GM18505 (cell line): Measurements from ENCODE around the gene VAV2.

Experiments
- ATAC-seq: cut with Tn5 transposase; IDR thresholded peaks from one replicate; pipeline ENCODE4 v1.9.1; 2021; ENCODE audit not compliant: unreplicated experiment
- POLR2A ChIP-seq: IDR thresholded peaks from 4 replicates; pipeline ENCODE4 v1.6.1; 2011; ENCODE audit warnings: borderline replicate concordance; ENCODE audit not compliant: insufficient read depth, insufficient read length; ENCODE audit errors: extremely low read depth

Gene VAV2

DNA sequence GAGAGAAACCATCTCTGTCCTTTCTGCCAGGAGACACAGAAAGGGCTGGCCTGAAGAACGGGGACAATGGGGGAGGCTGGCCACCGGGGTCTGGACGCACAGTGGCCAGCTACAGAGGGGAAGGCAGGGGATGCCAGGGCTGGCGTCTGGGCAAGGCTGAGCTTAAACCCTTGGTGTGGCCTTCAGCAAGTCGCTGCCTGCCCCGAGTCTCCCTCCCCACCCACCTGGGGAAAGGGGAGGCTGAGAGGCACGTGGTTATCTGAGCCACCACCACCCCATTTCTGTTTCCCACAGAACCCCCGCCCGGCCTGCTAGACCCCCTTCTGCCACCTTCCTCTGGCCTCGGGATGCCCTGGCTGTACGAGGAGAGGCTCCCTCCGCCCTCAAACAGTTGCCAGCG is 115.3 kb downstream of the VAV2 start:
- no peak for TF ChIP-seq POLR2A
- ATAC-seq: no peak

DNA sequence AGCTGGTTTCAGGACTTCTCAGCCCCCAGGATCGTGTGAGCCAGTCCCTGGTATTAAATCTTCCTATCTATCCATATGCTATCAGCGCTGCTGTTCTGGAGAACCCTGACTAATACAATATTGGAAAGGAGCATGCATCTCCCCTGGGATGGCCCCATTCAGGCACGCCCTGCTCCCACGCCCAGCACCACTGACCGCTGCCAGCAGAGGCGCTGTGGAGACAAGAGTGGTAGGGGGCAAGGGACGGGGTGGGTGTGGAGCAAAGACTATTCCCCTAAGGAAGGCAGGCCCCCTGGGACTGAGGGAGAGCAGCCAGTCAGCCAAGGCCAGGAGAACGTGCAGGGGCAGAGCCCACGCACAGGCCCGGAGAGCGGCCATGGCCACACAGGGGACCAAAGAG is 116.0 kb downstream of the VAV2 start:
- no peak for TF ChIP-seq POLR2A
- no peak for ATAC-seq

DNA sequence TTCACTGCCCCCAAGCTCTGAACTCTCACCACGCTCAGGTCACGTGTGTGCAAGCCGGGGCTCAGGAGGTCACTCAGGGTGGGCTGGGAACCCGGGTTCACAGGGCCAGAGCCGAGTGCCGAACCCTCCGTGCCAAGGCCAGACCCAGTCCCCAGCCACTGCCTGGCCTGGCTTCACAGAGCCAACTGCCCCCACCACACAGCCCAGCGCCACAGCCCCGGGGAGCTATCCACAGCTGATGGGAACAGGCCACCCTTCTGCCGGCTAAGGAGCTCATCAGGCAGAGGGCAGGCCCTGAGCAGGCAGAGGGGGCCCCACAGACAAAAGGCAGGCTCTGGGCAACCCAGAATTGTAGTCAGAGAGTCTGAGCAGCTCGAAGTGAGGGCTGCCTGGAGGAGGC is 117.0 kb downstream of the VAV2 start:
- no peak for ATAC-seq
- no peak for TF ChIP-seq POLR2A

DNA sequence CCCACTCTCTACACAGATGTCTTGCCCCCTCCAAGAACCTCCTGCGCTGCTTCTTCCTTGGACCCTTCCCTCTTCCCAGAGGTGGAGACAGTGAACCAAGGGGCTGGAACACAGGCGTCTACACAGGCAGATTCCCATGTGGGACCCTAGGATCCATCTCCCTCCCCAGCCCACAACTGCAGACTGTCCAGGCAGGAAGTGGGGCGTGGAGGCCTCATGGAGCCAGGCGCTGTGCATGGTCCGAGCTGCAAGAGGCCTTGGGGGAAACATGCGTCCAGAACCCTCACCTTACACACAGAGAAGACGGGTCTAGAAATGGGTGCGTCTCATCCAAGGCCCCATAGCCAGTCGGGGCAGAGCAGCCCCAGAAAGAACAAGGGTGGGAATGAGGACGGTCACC is 117.5 kb downstream of the VAV2 start:
- TF ChIP-seq POLR2A: no peak
- no peak for ATAC-seq

- ATAC-seq: no peak
- TF ChIP-seq POLR2A: no peak
Observed at GRCh38 chr9:133874060-133874657, 118.0 kb downstream of the VAV2 start.

- no peak for TF ChIP-seq POLR2A
- no peak for ATAC-seq
Observed at GRCh38 chr9:133873461-133873891, 118.6 kb downstream of the VAV2 start.

GRCh38 chr9:133873009-133873408 is 119.1 kb downstream of the VAV2 start:
- TF ChIP-seq POLR2A: no peak
- no peak for ATAC-seq

- no peak for ATAC-seq
- TF ChIP-seq POLR2A: no peak
Observed at GRCh38 chr9:133870598-133871595, 121.2 kb downstream of the VAV2 start.

- no peak for ATAC-seq
- no peak for TF ChIP-seq POLR2A
Observed at GRCh38 chr9:133869674-133870405, 122.3 kb downstream of the VAV2 start.

GRCh38 chr9:133868203-133868602 is 123.9 kb downstream of the VAV2 start:
- TF ChIP-seq POLR2A: no peak
- ATAC-seq: no peak

DNA sequence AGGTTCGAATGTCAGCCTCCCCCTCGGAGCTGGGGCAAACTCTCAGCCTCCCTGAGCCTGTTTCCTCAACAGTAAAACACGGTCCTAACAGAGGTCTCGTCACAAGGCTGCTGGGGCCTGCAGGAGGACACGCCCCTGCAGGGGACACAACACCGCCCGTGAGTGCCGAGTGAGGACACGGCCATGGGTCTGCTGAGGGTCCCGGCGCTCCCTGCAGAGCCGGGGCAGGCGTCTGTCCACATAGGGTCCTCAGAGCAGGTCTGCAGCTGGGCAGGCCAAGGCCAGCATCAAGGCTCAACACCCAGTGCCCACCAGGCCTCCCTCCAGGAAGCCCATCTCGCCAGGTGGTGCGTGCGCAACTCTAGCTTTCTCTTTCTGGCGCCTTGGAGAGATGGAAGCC is 125.2 kb downstream of the VAV2 start:
- no peak for TF ChIP-seq POLR2A
- ATAC-seq: no peak

- no peak for ATAC-seq
- no peak for TF ChIP-seq POLR2A
Observed at GRCh38 chr9:133864011-133864410, 128.1 kb downstream of the VAV2 start.

- no peak for ATAC-seq
- TF ChIP-seq POLR2A: no peak
Observed at GRCh38 chr9:133863257-133863592, 128.9 kb downstream of the VAV2 start.
